Measurements from ENCODE around the gene NRG2.

NRG2 gene

DNA sequence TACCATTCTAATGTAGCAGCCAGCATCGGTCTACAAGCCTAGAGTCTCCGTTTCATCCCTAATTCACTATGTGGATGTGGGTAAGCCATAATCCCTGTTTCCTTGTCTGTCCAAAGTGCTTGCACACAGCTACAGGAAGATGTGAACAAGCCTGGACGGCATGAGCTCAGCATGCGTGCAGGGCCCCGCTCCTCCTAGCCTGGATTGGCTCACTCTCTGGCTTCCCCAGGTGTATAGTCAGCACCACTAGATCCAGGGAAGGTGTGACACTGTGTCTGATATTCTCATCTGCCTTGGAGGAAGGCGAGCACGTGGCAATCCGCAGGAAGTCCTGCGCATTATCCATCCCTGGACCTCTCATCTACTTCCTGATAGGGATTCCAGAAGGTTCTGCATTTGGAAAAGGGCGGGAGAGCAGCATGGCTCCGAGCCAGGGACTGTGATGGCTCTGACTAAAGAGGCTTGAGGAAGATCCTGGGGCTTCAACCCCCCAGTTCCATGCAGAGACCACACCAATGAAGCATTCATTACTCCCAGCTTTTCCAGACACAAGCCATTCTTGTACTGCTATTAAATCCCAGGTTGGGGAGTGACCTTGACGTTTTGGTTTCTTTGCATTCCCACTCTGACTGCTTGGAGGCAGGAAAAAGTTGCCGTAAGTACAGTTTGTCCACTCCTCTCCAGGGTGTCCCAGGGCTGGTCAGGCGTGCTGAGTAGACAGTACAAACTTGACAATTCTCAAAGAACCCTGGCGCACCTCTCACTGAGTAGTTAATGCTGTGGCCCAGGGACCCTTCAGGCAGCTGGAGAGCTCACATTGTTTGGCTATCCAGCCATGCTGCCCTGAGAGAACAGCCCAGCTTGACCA, 181.8 kb downstream of the NRG2 start:
- no peak overlapping the region for H3K4me3 ChIP-seq (ENCODE audit: low read depth in 1 of 2, low read length in 2 of 2)
- no peak overlapping the region for H3K9ac ChIP-seq (ENCODE audit: low read depth in 1 of 2, low read length in 2 of 2)
- peaks cover 0 to 3% of the 10 kb centered on the region in 2 donors for H3K27me3 ChIP-seq (ENCODE audit: control insufficient read depth in 1 of 2, insufficient read depth in 2 of 2, low read length in 2 of 2)
- no peaks in the 10 kb centered on the region for H3K9me3 ChIP-seq (ENCODE audit: control insufficient read depth in 1 of 2, low read length in 2 of 2)
- no peak overlapping the region for H3K27ac ChIP-seq (ENCODE audit: low read depth, low read length)
- no peaks in the 10 kb centered on the region for H3K36me3 ChIP-seq (ENCODE audit: control insufficient read depth in 1 of 2, insufficient read depth in 2 of 2, low read length in 2 of 2)
- peaks cover 0 to 6% of the 10 kb centered on the region in 2 donors for H3K4me1 ChIP-seq (ENCODE audit: control insufficient read depth in 1 of 2, insufficient read depth in 2 of 2, low read length in 2 of 2)

- H3K36me3 ChIP-seq (ENCODE audit: control insufficient read depth in 1 of 2, insufficient read depth in 2 of 2, low read length in 2 of 2) = no peaks in the 10 kb centered on the region
- peaks cover 0 to 6% of the 10 kb centered on the region in 2 donors for H3K4me1 ChIP-seq (ENCODE audit: control insufficient read depth in 1 of 2, insufficient read depth in 2 of 2, low read length in 2 of 2)
- no peak overlapping the region for H3K9ac ChIP-seq (ENCODE audit: low read depth in 1 of 2, low read length in 2 of 2)
- H3K27ac ChIP-seq (ENCODE audit: low read depth, low read length) = no peak overlapping the region
- no peaks in the 10 kb centered on the region for H3K9me3 ChIP-seq (ENCODE audit: control insufficient read depth in 1 of 2, low read length in 2 of 2)
- no peak overlapping the region for H3K4me3 ChIP-seq (ENCODE audit: low read depth in 1 of 2, low read length in 2 of 2)
- H3K27me3 ChIP-seq (ENCODE audit: control insufficient read depth in 1 of 2, insufficient read depth in 2 of 2, low read length in 2 of 2) = peaks cover 0 to 3% of the 10 kb centered on the region in 2 donors
These were observed 184.1 kb downstream of the NRG2 start for GRCh38 chr5:139859013-139859412.

- no peak overlapping the region for H3K9ac ChIP-seq (ENCODE audit: low read depth in 1 of 2, low read length in 2 of 2)
- no peaks in the 10 kb centered on the region for H3K4me1 ChIP-seq (ENCODE audit: control insufficient read depth in 1 of 2, insufficient read depth in 2 of 2, low read length in 2 of 2)
- no peak overlapping the region for H3K4me3 ChIP-seq (ENCODE audit: low read depth in 1 of 2, low read length in 2 of 2)
- no peaks in the 10 kb centered on the region for H3K36me3 ChIP-seq (ENCODE audit: control insufficient read depth in 1 of 2, insufficient read depth in 2 of 2, low read length in 2 of 2)
- no peaks in the 10 kb centered on the region for H3K9me3 ChIP-seq (ENCODE audit: control insufficient read depth in 1 of 2, low read length in 2 of 2)
- H3K27ac ChIP-seq (ENCODE audit: low read depth, low read length) = no peak overlapping the region
- peaks cover 0 to 3% of the 10 kb centered on the region in 2 donors for H3K27me3 ChIP-seq (ENCODE audit: control insufficient read depth in 1 of 2, insufficient read depth in 2 of 2, low read length in 2 of 2)
These were observed 186.4 kb downstream of the NRG2 start for GRCh38 chr5:139856714-139857113.

DNA sequence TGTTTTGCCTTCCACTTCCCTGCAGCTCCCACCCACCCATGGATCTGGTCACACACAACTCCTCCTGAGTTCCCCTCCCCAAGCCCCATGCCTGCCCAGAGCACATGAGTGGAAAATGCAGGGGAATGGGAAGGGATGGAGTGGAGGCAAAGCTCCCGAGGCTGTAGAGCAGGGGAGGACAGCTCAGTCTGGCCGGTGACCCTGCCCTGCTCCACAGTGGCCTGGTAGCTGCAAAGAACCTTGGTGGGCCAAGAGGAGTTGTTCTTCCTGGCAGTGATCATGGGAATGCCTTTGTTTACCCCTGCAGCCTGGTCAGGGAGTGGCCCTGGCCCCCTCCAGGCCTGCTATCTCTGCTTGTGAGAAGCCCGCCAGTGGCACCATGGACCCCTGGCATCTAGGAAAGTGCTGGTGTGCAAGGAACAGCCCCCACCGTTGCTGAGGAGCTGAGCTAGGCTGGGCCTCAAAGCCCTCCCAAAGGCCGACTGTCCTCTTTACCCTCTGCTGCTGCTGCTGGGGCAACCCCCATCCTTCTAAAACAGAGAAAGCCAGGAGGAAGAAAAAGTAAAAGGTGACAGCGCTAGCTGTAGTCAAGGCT, 187.1 kb downstream of the NRG2 start:
- Histone ChIP-seq H3K36me3 (ENCODE audit: control insufficient read depth in 1 of 2, insufficient read depth in 2 of 2, low read length in 2 of 2) (no peaks in the 10 kb centered on the region), H3K9ac (ENCODE audit: low read depth in 1 of 2, low read length in 2 of 2) (no peak overlapping the region), H3K4me3 (ENCODE audit: low read depth in 1 of 2, low read length in 2 of 2) (no peak overlapping the region), H3K9me3 (ENCODE audit: control insufficient read depth in 1 of 2, low read length in 2 of 2) (no peaks in the 10 kb centered on the region), H3K4me1 (ENCODE audit: control insufficient read depth in 1 of 2, insufficient read depth in 2 of 2, low read length in 2 of 2) (no peaks in the 10 kb centered on the region), H3K27me3 (ENCODE audit: control insufficient read depth in 1 of 2, insufficient read depth in 2 of 2, low read length in 2 of 2) (peaks cover 0 to 3% of the 10 kb centered on the region in 2 donors), H3K27ac (ENCODE audit: low read depth, low read length) (no peak overlapping the region)

GRCh38 chr5:139855451-139855850, 187.6 kb downstream of the NRG2 start:
- Histone ChIP-seq H3K9me3 (ENCODE audit: control insufficient read depth in 1 of 2, low read length in 2 of 2) (no peaks in the 10 kb centered on the region), H3K27me3 (ENCODE audit: control insufficient read depth in 1 of 2, insufficient read depth in 2 of 2, low read length in 2 of 2) (peaks cover 0 to 3% of the 10 kb centered on the region in 2 donors), H3K9ac (ENCODE audit: low read depth in 1 of 2, low read length in 2 of 2) (no peak overlapping the region), H3K4me1 (ENCODE audit: control insufficient read depth in 1 of 2, insufficient read depth in 2 of 2, low read length in 2 of 2) (no peaks in the 10 kb centered on the region), H3K4me3 (ENCODE audit: low read depth in 1 of 2, low read length in 2 of 2) (no peak overlapping the region), H3K27ac (ENCODE audit: low read depth, low read length) (no peak overlapping the region), H3K36me3 (ENCODE audit: control insufficient read depth in 1 of 2, insufficient read depth in 2 of 2, low read length in 2 of 2) (no peaks in the 10 kb centered on the region)

DNA sequence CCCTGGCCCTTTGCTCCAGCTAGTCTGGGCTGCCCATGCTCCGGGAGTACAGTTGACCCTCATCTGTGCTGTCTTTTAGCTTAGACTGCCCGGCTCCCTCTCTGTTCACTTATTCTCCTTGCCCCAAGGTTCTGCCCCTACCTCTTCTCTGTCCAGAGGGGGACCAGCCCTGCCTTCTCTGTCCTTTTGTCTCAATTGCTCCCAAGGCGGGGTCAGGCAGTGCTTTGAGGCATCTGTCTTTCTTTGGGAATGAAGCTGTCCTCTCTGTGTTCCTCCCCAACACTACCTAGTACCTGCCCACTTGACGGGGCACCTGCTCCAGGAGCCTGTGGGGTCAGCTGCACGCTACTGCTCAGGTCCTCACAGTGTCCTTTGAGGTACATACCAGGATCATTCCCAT, 188.1 kb downstream of the NRG2 start:
- Histone ChIP-seq H3K4me3 (ENCODE audit: low read depth in 1 of 2, low read length in 2 of 2) (no peak overlapping the region), H3K27me3 (ENCODE audit: control insufficient read depth in 1 of 2, insufficient read depth in 2 of 2, low read length in 2 of 2) (peaks cover 0 to 3% of the 10 kb centered on the region in 2 donors), H3K36me3 (ENCODE audit: control insufficient read depth in 1 of 2, insufficient read depth in 2 of 2, low read length in 2 of 2) (no peaks in the 10 kb centered on the region), H3K4me1 (ENCODE audit: control insufficient read depth in 1 of 2, insufficient read depth in 2 of 2, low read length in 2 of 2) (no peaks in the 10 kb centered on the region), H3K9me3 (ENCODE audit: control insufficient read depth in 1 of 2, low read length in 2 of 2) (no peaks in the 10 kb centered on the region), H3K9ac (ENCODE audit: low read depth in 1 of 2, low read length in 2 of 2) (no peak overlapping the region), H3K27ac (ENCODE audit: low read depth, low read length) (no peak overlapping the region)

GRCh38 chr5:139854029-139854605, 189.0 kb downstream of the NRG2 start:
- Histone ChIP-seq H3K27ac (ENCODE audit: low read depth, low read length) (no peak overlapping the region), H3K36me3 (ENCODE audit: control insufficient read depth in 1 of 2, insufficient read depth in 2 of 2, low read length in 2 of 2) (no peaks in the 10 kb centered on the region), H3K27me3 (ENCODE audit: control insufficient read depth in 1 of 2, insufficient read depth in 2 of 2, low read length in 2 of 2) (peaks cover 0 to 3% of the 10 kb centered on the region in 2 donors)

GRCh38 chr5:139852696-139853095, 190.4 kb downstream of the NRG2 start:
- Histone ChIP-seq H3K27me3 (ENCODE audit: control insufficient read depth in 1 of 2, insufficient read depth in 2 of 2, low read length in 2 of 2) (no peaks in the 10 kb centered on the region), H3K27ac (ENCODE audit: low read depth, low read length) (no peak overlapping the region), H3K9ac (ENCODE audit: low read depth in 1 of 2, low read length in 2 of 2) (no peak overlapping the region), H3K36me3 (ENCODE audit: control insufficient read depth in 1 of 2, insufficient read depth in 2 of 2, low read length in 2 of 2) (no peaks in the 10 kb centered on the region), H3K4me1 (ENCODE audit: control insufficient read depth in 1 of 2, insufficient read depth in 2 of 2, low read length in 2 of 2) (no peaks in the 10 kb centered on the region), H3K4me3 (ENCODE audit: low read depth in 1 of 2, low read length in 2 of 2) (no peak overlapping the region), H3K9me3 (ENCODE audit: control insufficient read depth in 1 of 2, low read length in 2 of 2) (no peaks in the 10 kb centered on the region)

More at GRCh38 chr5:139854029-139854605, 189.0 kb downstream of the NRG2 start:
- H3K9ac ChIP-seq (ENCODE audit: low read depth in 1 of 2, low read length in 2 of 2) = no peak overlapping the region
- H3K9me3 ChIP-seq (ENCODE audit: control insufficient read depth in 1 of 2, low read length in 2 of 2) = no peaks in the 10 kb centered on the region
- no peak overlapping the region for H3K4me3 ChIP-seq (ENCODE audit: low read depth in 1 of 2, low read length in 2 of 2)
- no peaks in the 10 kb centered on the region for H3K4me1 ChIP-seq (ENCODE audit: control insufficient read depth in 1 of 2, insufficient read depth in 2 of 2, low read length in 2 of 2)

GRCh38 chr5:139851558-139851957, 191.5 kb downstream of the NRG2 start:
- Histone ChIP-seq H3K27me3 (ENCODE audit: control insufficient read depth in 1 of 2, insufficient read depth in 2 of 2, low read length in 2 of 2) (peaks cover 4 to 10% of the 10 kb centered on the region in 2 donors), H3K9ac (ENCODE audit: low read depth in 1 of 2, low read length in 2 of 2) (no peak overlapping the region), H3K27ac (ENCODE audit: low read depth, low read length) (no peak overlapping the region), H3K36me3 (ENCODE audit: control insufficient read depth in 1 of 2, insufficient read depth in 2 of 2, low read length in 2 of 2) (no peaks in the 10 kb centered on the region), H3K4me3 (ENCODE audit: low read depth in 1 of 2, low read length in 2 of 2) (no peak overlapping the region), H3K9me3 (ENCODE audit: control insufficient read depth in 1 of 2, low read length in 2 of 2) (no peaks in the 10 kb centered on the region), H3K4me1 (ENCODE audit: control insufficient read depth in 1 of 2, insufficient read depth in 2 of 2, low read length in 2 of 2) (no peaks in the 10 kb centered on the region)

DNA sequence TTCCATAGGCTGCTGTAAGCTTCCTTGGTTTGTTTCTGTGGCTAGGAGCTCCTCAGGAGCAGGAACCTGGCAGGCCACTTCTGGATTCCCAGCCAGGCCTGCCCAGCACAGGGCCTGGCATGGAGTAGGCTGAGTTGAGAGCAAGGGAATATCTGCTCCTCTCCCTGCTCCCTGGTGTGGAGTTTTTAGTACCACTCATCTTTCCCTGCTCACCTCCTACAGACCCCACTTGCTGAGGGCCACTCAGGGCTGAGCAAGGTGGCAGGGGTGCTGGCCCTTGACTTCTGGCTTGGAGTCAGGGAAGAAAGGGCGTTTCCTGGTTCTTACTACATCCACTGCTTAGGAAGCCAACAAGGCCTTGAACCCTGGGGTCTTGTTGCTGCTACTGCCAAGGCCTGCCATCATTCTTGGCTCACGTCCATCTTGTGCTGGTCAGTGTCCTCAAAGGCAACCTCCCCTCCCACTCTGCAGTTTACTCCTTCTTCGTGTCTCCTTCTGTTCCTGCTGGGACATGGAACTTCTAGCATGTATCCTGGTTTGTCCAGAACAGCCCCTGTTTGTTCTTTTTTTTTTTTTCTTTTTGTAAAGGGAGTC, 192.6 kb downstream of the NRG2 start:
- H3K36me3 ChIP-seq (ENCODE audit: control insufficient read depth in 1 of 2, insufficient read depth in 2 of 2, low read length in 2 of 2) = no peaks in the 10 kb centered on the region
- peaks cover 3 to 5% of the 10 kb centered on the region in 2 donors for H3K4me1 ChIP-seq (ENCODE audit: control insufficient read depth in 1 of 2, insufficient read depth in 2 of 2, low read length in 2 of 2)
- no peak overlapping the region for H3K9ac ChIP-seq (ENCODE audit: low read depth in 1 of 2, low read length in 2 of 2)
- peaks cover 13 to 20% of the 10 kb centered on the region in 2 donors for H3K27me3 ChIP-seq (ENCODE audit: control insufficient read depth in 1 of 2, insufficient read depth in 2 of 2, low read length in 2 of 2)
- no peak overlapping the region for H3K4me3 ChIP-seq (ENCODE audit: low read depth in 1 of 2, low read length in 2 of 2)
- no peaks in the 10 kb centered on the region for H3K9me3 ChIP-seq (ENCODE audit: control insufficient read depth in 1 of 2, low read length in 2 of 2)
- no peak overlapping the region for H3K27ac ChIP-seq (ENCODE audit: low read depth, low read length)

All from duodenal mucosa (tissue), 2 donors.